ENCODE data around the gene ZNF669.
"Not testable (repeated sequence)": the region's sequence is repeated elsewhere in the genome, so short reads cannot be mapped to it uniquely, and the experiment has no call there.

Gene ZNF669

DNA sequence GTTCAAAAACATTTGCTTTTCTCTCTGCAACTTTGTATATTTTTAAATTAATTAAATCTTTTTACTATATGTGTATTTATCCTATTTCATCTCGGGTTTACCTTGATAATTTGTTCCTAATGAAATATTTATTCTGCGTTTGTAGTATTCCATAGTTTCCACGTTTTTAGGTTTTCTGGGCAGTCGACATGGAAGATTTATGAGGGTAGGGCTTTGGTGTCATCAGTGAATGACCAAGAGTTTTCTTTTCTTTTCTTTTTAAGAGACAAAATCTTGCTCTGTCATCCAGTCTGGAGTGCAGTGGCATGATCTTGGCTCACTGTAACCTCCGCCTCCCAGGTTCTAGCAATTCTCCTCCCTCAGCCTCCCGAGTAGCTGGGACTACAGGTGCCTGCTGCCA, 17.2 kb upstream of the ZNF669 start:
- no peak for TF ChIP-seq GLIS3 (CRISPR knock-in tag; IDR thresholded peaks at IDR 0.05)
- no peak for TF ChIP-seq RARB (CRISPR knock-in tag; IDR thresholded peaks at IDR 0.05)
- TF ChIP-seq TCF4 (CRISPR knock-in tag; IDR thresholded peaks at IDR 0.05; ENCODE audit: borderline replicate concordance): no peak
- no peak for TF ChIP-seq ZNF8 (CRISPR knock-in tag; IDR thresholded peaks at IDR 0.05)
- TF ChIP-seq, protein P1, sequence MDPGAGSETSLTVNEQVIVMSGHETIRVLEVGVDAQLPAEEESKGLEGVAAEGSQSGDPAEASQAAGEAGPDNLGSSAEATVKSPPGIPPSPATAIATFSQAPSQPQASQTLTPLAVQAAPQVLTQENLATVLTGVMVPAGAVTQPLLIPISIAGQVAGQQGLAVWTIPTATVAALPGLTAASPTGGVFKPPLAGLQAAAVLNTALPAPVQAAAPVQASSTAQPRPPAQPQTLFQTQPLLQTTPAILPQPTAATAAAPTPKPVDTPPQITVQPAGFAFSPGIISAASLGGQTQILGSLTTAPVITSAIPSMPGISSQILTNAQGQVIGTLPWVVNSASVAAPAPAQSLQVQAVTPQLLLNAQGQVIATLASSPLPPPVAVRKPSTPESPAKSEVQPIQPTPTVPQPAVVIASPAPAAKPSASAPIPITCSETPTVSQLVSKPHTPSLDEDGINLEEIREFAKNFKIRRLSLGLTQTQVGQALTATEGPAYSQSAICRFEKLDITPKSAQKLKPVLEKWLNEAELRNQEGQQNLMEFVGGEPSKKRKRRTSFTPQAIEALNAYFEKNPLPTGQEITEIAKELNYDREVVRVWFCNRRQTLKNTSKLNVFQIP (CRISPR knock-in tag; IDR thresholded peaks at IDR 0.05; ENCODE audit: borderline replicate concordance, low read depth): no peak
- TF ChIP-seq, protein P2, sequence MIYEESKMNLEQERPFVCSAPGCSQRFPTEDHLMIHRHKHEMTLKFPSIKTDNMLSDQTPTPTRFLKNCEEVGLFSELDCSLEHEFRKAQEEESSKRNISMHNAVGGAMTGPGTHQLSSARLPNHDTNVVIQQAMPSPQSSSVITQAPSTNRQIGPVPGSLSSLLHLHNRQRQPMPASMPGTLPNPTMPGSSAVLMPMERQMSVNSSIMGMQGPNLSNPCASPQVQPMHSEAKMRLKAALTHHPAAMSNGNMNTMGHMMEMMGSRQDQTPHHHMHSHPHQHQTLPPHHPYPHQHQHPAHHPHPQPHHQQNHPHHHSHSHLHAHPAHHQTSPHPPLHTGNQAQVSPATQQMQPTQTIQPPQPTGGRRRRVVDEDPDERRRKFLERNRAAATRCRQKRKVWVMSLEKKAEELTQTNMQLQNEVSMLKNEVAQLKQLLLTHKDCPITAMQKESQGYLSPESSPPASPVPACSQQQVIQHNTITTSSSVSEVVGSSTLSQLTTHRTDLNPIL (CRISPR knock-in tag; IDR thresholded peaks at IDR 0.05; ENCODE audit: low read depth): no peak
- TF ChIP-seq ISL1 (CRISPR knock-in tag; IDR thresholded peaks at IDR 0.05): no peak
- no peak for TF ChIP-seq TOX (CRISPR knock-in tag; IDR thresholded peaks at IDR 0.05; ENCODE audit: borderline replicate concordance)
- TF ChIP-seq SNAI2 (CRISPR knock-in tag; IDR thresholded peaks at IDR 0.05): no peak
- no peak for TF ChIP-seq ZFP30 (CRISPR knock-in tag; IDR thresholded peaks at IDR 0.05)
- TF ChIP-seq OSR1 (CRISPR knock-in tag; IDR thresholded peaks at IDR 0.05): no peak
- ATAC-seq: no peak

DNA sequence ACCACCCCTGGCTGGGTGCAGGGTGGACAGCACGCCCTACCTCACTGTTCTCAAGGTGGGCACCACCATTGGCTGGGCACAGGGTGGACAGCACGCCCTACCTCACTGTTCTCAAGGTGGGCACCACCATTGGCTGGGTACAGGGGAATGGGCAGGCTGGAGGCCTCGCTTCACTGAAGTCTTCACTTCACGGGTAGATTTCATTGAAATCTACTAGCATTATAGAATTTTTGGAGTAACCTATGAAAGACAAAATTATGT, 16.2 kb upstream of the ZNF669 start:
- ATAC-seq: not testable (repeated sequence)

DNA sequence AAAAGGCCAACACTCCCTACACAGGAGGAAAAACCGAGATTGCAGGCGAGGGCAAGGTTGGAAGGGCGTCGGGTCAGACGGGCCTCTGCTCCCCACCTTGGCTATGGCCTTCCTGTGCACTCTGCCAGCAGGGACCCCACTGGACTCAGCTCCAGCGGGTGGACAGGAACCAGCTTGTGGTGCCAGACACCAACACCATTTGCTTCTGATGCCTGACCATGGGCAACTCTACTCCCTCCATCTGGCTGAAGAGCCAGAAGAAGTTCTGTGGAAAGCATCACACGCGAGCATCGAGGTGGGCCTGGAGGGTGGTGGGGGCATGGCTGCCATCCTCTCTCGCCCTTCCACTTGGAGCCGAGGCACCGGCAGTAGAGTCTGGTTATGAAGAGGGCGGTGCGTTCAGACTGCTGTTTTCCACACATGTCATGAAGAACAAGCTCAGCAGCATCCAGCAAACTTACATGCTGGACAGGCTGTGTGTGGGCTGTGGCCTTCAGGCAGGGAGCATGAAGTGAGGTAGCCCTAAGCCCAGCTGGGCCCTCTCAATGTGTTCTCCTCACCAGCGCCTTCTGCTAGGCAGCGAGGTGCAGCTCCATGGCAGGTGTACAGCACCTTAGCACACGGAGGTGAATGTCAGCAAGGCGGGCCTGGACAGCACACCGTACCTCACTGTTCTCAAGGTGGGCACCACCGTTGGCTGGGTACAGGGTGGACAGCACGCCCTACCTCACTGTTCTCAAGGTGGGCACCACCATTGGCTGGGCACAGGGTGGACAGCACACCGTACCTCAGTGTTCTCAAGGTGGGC, 15.6 kb upstream of the ZNF669 start:
- TF ChIP-seq BACH2 (CRISPR knock-in tag; IDR thresholded peaks at IDR 0.05; ENCODE audit: borderline replicate concordance) (no peak), ZNF565 (CRISPR knock-in tag; conservative IDR thresholded peaks at IDR 0.05; ENCODE audit: low read depth) (no peak), TSHZ2 (CRISPR knock-in tag; IDR thresholded peaks at IDR 0.05) (no peak), TCF4 (CRISPR knock-in tag; IDR thresholded peaks at IDR 0.05; ENCODE audit: borderline replicate concordance) (no peak), ZNF70 (CRISPR knock-in tag; IDR thresholded peaks at IDR 0.05) (no peak), ZC3H10 (CRISPR knock-in tag; IDR thresholded peaks at IDR 0.05) (no peak), OSR1 (CRISPR knock-in tag; IDR thresholded peaks at IDR 0.05) (no peak), RARB (CRISPR knock-in tag; IDR thresholded peaks at IDR 0.05) (no peak), TOX (CRISPR knock-in tag; IDR thresholded peaks at IDR 0.05; ENCODE audit: borderline replicate concordance) (no peak), SNAI2 (CRISPR knock-in tag; IDR thresholded peaks at IDR 0.05) (no peak), ZFP3 (CRISPR knock-in tag; IDR thresholded peaks at IDR 0.05) (no peak), ZFP30 (CRISPR knock-in tag; IDR thresholded peaks at IDR 0.05) (no peak)
- TF ChIP-seq, protein P1 (CRISPR knock-in tag; IDR thresholded peaks at IDR 0.05; ENCODE audit: borderline replicate concordance, low read depth): no peak
- peak; percentile 15 for ATAC-seq

GRCh38 chr1:247118946-247119446, 14.8 kb upstream of the ZNF669 start:
- TF ChIP-seq ZC3H10 (CRISPR knock-in tag; IDR thresholded peaks at IDR 0.05) (no peak), SNAI2 (CRISPR knock-in tag; IDR thresholded peaks at IDR 0.05) (no peak), ZNF565 (CRISPR knock-in tag; conservative IDR thresholded peaks at IDR 0.05; ENCODE audit: low read depth) (no peak), ZNF70 (CRISPR knock-in tag; IDR thresholded peaks at IDR 0.05) (no peak)
- TF ChIP-seq, protein P2 (CRISPR knock-in tag; IDR thresholded peaks at IDR 0.05; ENCODE audit: low read depth): no peak
- TF ChIP-seq, protein P3, sequence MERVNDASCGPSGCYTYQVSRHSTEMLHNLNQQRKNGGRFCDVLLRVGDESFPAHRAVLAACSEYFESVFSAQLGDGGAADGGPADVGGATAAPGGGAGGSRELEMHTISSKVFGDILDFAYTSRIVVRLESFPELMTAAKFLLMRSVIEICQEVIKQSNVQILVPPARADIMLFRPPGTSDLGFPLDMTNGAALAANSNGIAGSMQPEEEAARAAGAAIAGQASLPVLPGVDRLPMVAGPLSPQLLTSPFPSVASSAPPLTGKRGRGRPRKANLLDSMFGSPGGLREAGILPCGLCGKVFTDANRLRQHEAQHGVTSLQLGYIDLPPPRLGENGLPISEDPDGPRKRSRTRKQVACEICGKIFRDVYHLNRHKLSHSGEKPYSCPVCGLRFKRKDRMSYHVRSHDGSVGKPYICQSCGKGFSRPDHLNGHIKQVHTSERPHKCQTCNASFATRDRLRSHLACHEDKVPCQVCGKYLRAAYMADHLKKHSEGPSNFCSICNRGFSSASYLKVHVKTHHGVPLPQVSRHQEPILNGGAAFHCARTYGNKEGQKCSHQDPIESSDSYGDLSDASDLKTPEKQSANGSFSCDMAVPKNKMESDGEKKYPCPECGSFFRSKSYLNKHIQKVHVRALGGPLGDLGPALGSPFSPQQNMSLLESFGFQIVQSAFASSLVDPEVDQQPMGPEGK (CRISPR knock-in tag; IDR thresholded peaks at IDR 0.05; ENCODE audit: borderline replicate concordance): no peak
- peak; percentile 63 for ATAC-seq
